Mesenchymal stem cell (in vitro differentiated cells and primary cell): Measurements from ENCODE around the gene ARHGEF16.

Source experiments
- DNase-seq: peaks from one replicate; pipeline ENCODE4 v3.0.0-alpha.2; 2013
- H2AFZ ChIP-seq: one replicate; pipeline ENCODE4 v1.6.1; 2013; ENCODE audit warnings: low read depth, mild to moderate bottlenecking, control low read depth, inconsistent platforms, low read length, moderate library complexity
- H2AK5ac ChIP-seq: 2 replicates; pipeline ENCODE4 v1.6.1; 2013; ENCODE audit warnings: low read length, moderate library complexity, mild to moderate bottlenecking, inconsistent platforms; ENCODE audit not compliant: severe bottlenecking
- H2BK120ac ChIP-seq: one replicate; pipeline ENCODE4 v1.6.1; 2013; ENCODE audit warnings: low read depth, mild to moderate bottlenecking, inconsistent platforms, low read length, moderate library complexity
- H2BK12ac ChIP-seq, 2 experiments: one replicate each; pipeline ENCODE4 v1.6.1; 2013; ENCODE audit warnings: inconsistent platforms in 2 of 2, low read length in 2 of 2, mild to moderate bottlenecking in 2 of 2, moderate library complexity in 2 of 2, control low read depth in 1 of 2
- H2BK15ac ChIP-seq: one replicate; pipeline ENCODE4 v1.6.1; 2013; ENCODE audit warnings: mild to moderate bottlenecking, low read depth, inconsistent platforms; ENCODE audit not compliant: poor library complexity, severe bottlenecking
- H2BK5ac ChIP-seq: 2 replicates; pipeline ENCODE4 v1.6.1; 2013; ENCODE audit warnings: low read depth, mild to moderate bottlenecking, low read length, control low read depth, inconsistent platforms; ENCODE audit not compliant: poor library complexity, severe bottlenecking
- H3K14ac ChIP-seq, 2 experiments: one replicate each; pipeline ENCODE4 v1.6.1; 2013; ENCODE audit warnings: inconsistent platforms in 2 of 2, low read length in 2 of 2, control low read depth in 1 of 2, mild to moderate bottlenecking in 1 of 2, moderate library complexity in 1 of 2
- H3K18ac ChIP-seq, 2 experiments: one replicate each; pipeline ENCODE4 v1.6.1; 2013; ENCODE audit warnings: inconsistent platforms in 2 of 2, low read length in 2 of 2, control low read depth in 1 of 2, low read depth in 1 of 2, mild to moderate bottlenecking in 1 of 2
- H3K23ac ChIP-seq, 2 experiments: one replicate each; pipeline ENCODE4 v1.6.1; 2013; ENCODE audit warnings: inconsistent platforms in 2 of 2, low read length in 2 of 2, mild to moderate bottlenecking in 2 of 2, moderate library complexity in 2 of 2, control low read depth in 1 of 2
- H3K27ac ChIP-seq: 2 replicates; pipeline ENCODE4 v1.5.1; 2013; ENCODE audit warnings: mild to moderate bottlenecking, moderate library complexity, low read length, control low read depth, inconsistent platforms; ENCODE audit not compliant: poor library complexity, severe bottlenecking
- H3K27me3 ChIP-seq, 2 experiments: 2 replicates each; pipeline versions ENCODE4 v1.6.1 to v1.7.0; 2013; ENCODE audit warnings: low read length in 2 of 2, mild to moderate bottlenecking in 2 of 2, moderate library complexity in 2 of 2, control low read depth in 1 of 2, inconsistent platforms in 1 of 2; ENCODE audit not compliant: control insufficient read depth in 1 of 2, insufficient read depth in 1 of 2
- H3K36me3 ChIP-seq, 2 experiments: 2 replicates each; pipeline versions ENCODE4 v1.6.1 to v1.7.0; 2013; ENCODE audit warnings: low read length in 2 of 2, control low read depth in 1 of 2, inconsistent platforms in 1 of 2, low read depth in 1 of 2, mild to moderate bottlenecking in 1 of 2; ENCODE audit not compliant: insufficient read depth in 2 of 2, control insufficient read depth in 1 of 2
- H3K4ac ChIP-seq, 2 experiments: one replicate each; pipeline ENCODE4 v1.6.1; 2013; ENCODE audit warnings: inconsistent platforms in 2 of 2, low read length in 2 of 2, mild to moderate bottlenecking in 2 of 2, moderate library complexity in 2 of 2, control low read depth in 1 of 2, low read depth in 1 of 2
- H3K4me1 ChIP-seq: 2 replicates; pipeline ENCODE4 v1.6.1; 2013; ENCODE audit warnings: low read depth, low read length, control low read depth; ENCODE audit not compliant: control insufficient read depth, insufficient read depth
- H3K4me2 ChIP-seq: 2 replicates; pipeline ENCODE4 v1.6.1; 2013; ENCODE audit warnings: low read length, mild to moderate bottlenecking, inconsistent platforms; ENCODE audit not compliant: poor library complexity, severe bottlenecking
- H3K4me3 ChIP-seq, 2 experiments: 2 replicates each; pipeline versions ENCODE4 v1.5.1 to v1.7.0; 2013; ENCODE audit warnings: low read length in 2 of 2, mild to moderate bottlenecking in 2 of 2, control low read depth in 1 of 2, low read depth in 1 of 2; ENCODE audit not compliant: insufficient read depth in 1 of 2
- H3K79me1 ChIP-seq: replicated peaks from 2 replicates; pipeline ENCODE4 v1.6.1; 2013; ENCODE audit warnings: mild to moderate bottlenecking, control low read depth, low read length, inconsistent platforms; ENCODE audit not compliant: poor library complexity, severe bottlenecking
- H3K9ac ChIP-seq: 2 replicates; pipeline ENCODE4 v1.7.0; 2013; ENCODE audit warnings: mild to moderate bottlenecking, low read length, moderate library complexity
- H3K9me3 ChIP-seq: 2 replicates; pipeline ENCODE4 v1.7.0; 2013; ENCODE audit warnings: mild to moderate bottlenecking, low read length; ENCODE audit not compliant: control insufficient read depth
- H4K8ac ChIP-seq: one replicate; pipeline ENCODE4 v1.6.1; 2013; ENCODE audit warnings: inconsistent platforms, mild to moderate bottlenecking, low read length, moderate library complexity
- H4K91ac ChIP-seq: one replicate; pipeline ENCODE4 v1.6.1; 2013; ENCODE audit warnings: mild to moderate bottlenecking, low read length, inconsistent platforms
- WGBS: methylation state at CpG from one replicate; pipeline ENCODE4 v1.1.7; 2013; ENCODE audit warnings: mixed read lengths; 5-methylcytosine and 5-hydroxymethylcytosine counted together

The ARHGEF16 gene

GRCh38 chr1:3444298-3444697, 10.2 kb upstream of the ARHGEF16 start:
- Histone ChIP-seq H2AFZ (no peak overlapping the region), H3K23ac (no peak overlapping the region), H2BK120ac (no peak overlapping the region), H3K18ac (no peak overlapping the region), H3K79me1 (no peaks in the 10 kb centered on the region), H4K8ac (no peak overlapping the region), H2BK12ac (no peak overlapping the region), H3K4me3 (no peak overlapping the region), H2AK5ac (no peak overlapping the region), H2BK5ac (no peak overlapping the region), H3K4ac (no peak overlapping the region), H3K36me3 (no peaks in the 10 kb centered on the region), H2BK15ac (no peak overlapping the region), H3K9me3 (peaks cover 19% of the 10 kb centered on the region), H3K9ac (no peak overlapping the region), H3K27me3 (peaks cover 26 to 66% of the 10 kb centered on the region in 2 experiments), H3K4me2 (no peak overlapping the region), H4K91ac (no peak overlapping the region), H3K14ac (no peak overlapping the region), H3K27ac (no peak overlapping the region), H3K4me1 (no peaks in the 10 kb centered on the region)
- WGBS, result 88% methylated on average over 18 of the region's 18 CpGs
- no peak for DNase-seq

- H2BK12ac ChIP-seq, result no peak overlapping the region
These were observed 9.7 kb upstream of the ARHGEF16 start for GRCh38 chr1:3444736-3445135.

GRCh38 chr1:3450202-3450863, 4.1 kb upstream of the ARHGEF16 start:
- WGBS, result 69% methylated on average over 9 of the region's 9 CpGs
- no peak overlapping the region for H3K4ac ChIP-seq

More at GRCh38 chr1:3444736-3445135, 9.7 kb upstream of the ARHGEF16 start:
- 76% methylated on average over 7 of the region's 10 CpGs for WGBS
- Histone ChIP-seq H3K27ac (no peak overlapping the region), H2AFZ (no peak overlapping the region), H2BK15ac (no peak overlapping the region), H2AK5ac (no peak overlapping the region), H3K23ac (no peak overlapping the region), H3K4me3 (no peak overlapping the region), H3K14ac (no peak overlapping the region), H2BK120ac (no peak overlapping the region), H3K79me1 (no peaks in the 10 kb centered on the region), H3K27me3 (peaks cover 26 to 69% of the 10 kb centered on the region in 2 experiments), H3K9ac (no peak overlapping the region), H3K4me1 (no peaks in the 10 kb centered on the region), H3K4me2 (no peak overlapping the region), H4K91ac (no peak overlapping the region), H3K4ac (no peak overlapping the region), H4K8ac (no peak overlapping the region), H3K36me3 (no peaks in the 10 kb centered on the region), H2BK5ac (no peak overlapping the region), H3K9me3 (peaks cover 19% of the 10 kb centered on the region), H3K18ac (no peak overlapping the region)
- DNase-seq, result no peak

GRCh38 chr1:3450983-3451382, 3.5 kb upstream of the ARHGEF16 start:
- Histone ChIP-seq H2BK12ac (no peak overlapping the region), H2BK120ac (no peak overlapping the region), H3K4me1 (peaks cover 20% of the 10 kb centered on the region), H2BK15ac (no peak overlapping the region), H2AFZ (no peak overlapping the region), H3K18ac (no peak overlapping the region), H3K9ac (no peak overlapping the region), H3K4me3 (no peak overlapping the region), H3K36me3 (no peaks in the 10 kb centered on the region), H3K27me3 (peaks cover 34 to 68% of the 10 kb centered on the region in 2 experiments), H3K23ac (no peak overlapping the region), H3K79me1 (no peaks in the 10 kb centered on the region), H3K4ac (no peak overlapping the region), H2AK5ac (no peak overlapping the region), H3K4me2 (no peak overlapping the region), H3K14ac (no peak overlapping the region), H3K9me3 (peaks cover 16% of the 10 kb centered on the region), H2BK5ac (no peak overlapping the region), H4K8ac (no peak overlapping the region), H3K27ac (no peak overlapping the region), H4K91ac (no peak overlapping the region)
- 73% methylated on average over 12 of the region's 12 CpGs for WGBS
- DNase-seq, result no peak

More at GRCh38 chr1:3450202-3450863, 4.1 kb upstream of the ARHGEF16 start:
- no peak overlapping the region for H3K4me3 ChIP-seq
- H3K4me2 ChIP-seq, result no peak overlapping the region
- H3K23ac ChIP-seq, result no peak overlapping the region
- H2AFZ ChIP-seq, result no peak overlapping the region
- H3K79me1 ChIP-seq, result no peaks in the 10 kb centered on the region
- no peak overlapping the region for H3K18ac ChIP-seq
- no peak overlapping the region for H2BK120ac ChIP-seq
- H3K4me1 ChIP-seq, result peaks cover 20% of the 10 kb centered on the region
- DNase-seq, result no peak
- H3K27ac ChIP-seq, result no peak overlapping the region
- peaks cover 19% of the 10 kb centered on the region for H3K9me3 ChIP-seq
- H3K9ac ChIP-seq, result no peak overlapping the region
- H4K91ac ChIP-seq, result no peak overlapping the region
- no peak overlapping the region for H2AK5ac ChIP-seq
- no peak overlapping the region for H4K8ac ChIP-seq
- H3K27me3 ChIP-seq, result peaks cover 29 to 62% of the 10 kb centered on the region in 2 experiments
- no peak overlapping the region for H2BK12ac ChIP-seq
- H3K14ac ChIP-seq, result no peak overlapping the region
- no peak overlapping the region for H2BK15ac ChIP-seq
- H3K36me3 ChIP-seq, result no peaks in the 10 kb centered on the region
- H2BK5ac ChIP-seq, result no peak overlapping the region
